ENCODE results near the gene ARSB. TPM values are rescaled to one million over a fixed set of nuclear protein-coding genes. Genes with fewer than 3 reads are reported as not detected.

Gene ARSB
- total RNA-seq, 1 experiment from 2014 or later: 8.4 TPM

DNA sequence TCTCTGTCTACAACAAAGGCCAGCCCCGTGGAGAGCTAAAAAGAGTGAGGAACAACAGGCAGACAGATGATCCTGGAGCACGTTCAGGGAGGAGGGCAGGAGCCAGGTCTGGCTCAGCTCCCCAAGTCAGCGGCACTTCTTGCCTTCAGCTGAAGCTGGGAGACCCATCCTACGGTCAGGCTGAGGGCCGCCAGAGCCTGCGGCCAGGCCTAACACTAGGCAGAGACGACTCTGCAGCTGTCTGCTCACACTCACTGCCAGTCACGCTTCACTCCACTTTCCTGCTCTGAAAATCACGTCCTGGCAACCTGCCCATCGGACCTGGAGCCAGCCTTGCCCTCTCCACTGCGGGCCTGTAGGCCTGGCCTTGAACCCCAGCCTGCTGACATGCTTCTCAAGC, 175.7 kb downstream of the ARSB start:
- Histone ChIP-seq H3K9me2 (ENCODE audit: insufficient read depth) (no peaks in the 10 kb centered on the region), H4K20me1 (ENCODE audit: insufficient read depth) (no peaks in the 10 kb centered on the region), H3K4me1 (replicated peaks; ENCODE audit: insufficient read depth) (peaks cover 8% of the 10 kb centered on the region; the same call in 1 of the 2 replicates), H3K4me3 (no peak overlapping the region), H3K9me3 (ENCODE audit: insufficient read depth, low read depth) (peaks cover 6% of the 10 kb centered on the region; the same call in 1 of the 2 replicates), H3K36me3 (ENCODE audit: low read depth) (no peaks in the 10 kb centered on the region), H2AFZ (no peak overlapping the region), H3K79me2 (ENCODE audit: low read depth) (no peaks in the 10 kb centered on the region), H3F3A (ENCODE audit: insufficient read depth, low read depth) (peaks cover 4% of the 10 kb centered on the region; the same call in 1 of the 2 replicates), H3K27me3 (ENCODE audit: insufficient read depth, low read depth) (no peaks in the 10 kb centered on the region), H3K4me2 (no peak overlapping the region), H3K27ac (no peak overlapping the region)
- intact Hi-C loops (cut with micrococcal nuclease; ENCODE audit: unreplicated experiment): no loop called here
- BruUV-seq (replicated peaks): no TSS peak
- POLR2A ChIA-PET (ENCODE audit: unreplicated experiment): interaction anchor here (0.7 kb wide), 1 partner anchor 232 kb away, joined by 3 read pairs; no protein-coding TSS in a partner anchor
- no peak for DNase-seq
- CTCF ChIA-PET: no interaction called here
- TF ChIP-seq, protein P1, sequence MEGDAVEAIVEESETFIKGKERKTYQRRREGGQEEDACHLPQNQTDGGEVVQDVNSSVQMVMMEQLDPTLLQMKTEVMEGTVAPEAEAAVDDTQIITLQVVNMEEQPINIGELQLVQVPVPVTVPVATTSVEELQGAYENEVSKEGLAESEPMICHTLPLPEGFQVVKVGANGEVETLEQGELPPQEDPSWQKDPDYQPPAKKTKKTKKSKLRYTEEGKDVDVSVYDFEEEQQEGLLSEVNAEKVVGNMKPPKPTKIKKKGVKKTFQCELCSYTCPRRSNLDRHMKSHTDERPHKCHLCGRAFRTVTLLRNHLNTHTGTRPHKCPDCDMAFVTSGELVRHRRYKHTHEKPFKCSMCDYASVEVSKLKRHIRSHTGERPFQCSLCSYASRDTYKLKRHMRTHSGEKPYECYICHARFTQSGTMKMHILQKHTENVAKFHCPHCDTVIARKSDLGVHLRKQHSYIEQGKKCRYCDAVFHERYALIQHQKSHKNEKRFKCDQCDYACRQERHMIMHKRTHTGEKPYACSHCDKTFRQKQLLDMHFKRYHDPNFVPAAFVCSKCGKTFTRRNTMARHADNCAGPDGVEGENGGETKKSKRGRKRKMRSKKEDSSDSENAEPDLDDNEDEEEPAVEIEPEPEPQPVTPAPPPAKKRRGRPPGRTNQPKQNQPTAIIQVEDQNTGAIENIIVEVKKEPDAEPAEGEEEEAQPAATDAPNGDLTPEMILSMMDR (conservative IDR thresholded peaks at IDR 0.05): no peak
- TF ChIP-seq EZH2 (IDR thresholded peaks at IDR 0.05; ENCODE audit: low read depth): no peak

DNA sequence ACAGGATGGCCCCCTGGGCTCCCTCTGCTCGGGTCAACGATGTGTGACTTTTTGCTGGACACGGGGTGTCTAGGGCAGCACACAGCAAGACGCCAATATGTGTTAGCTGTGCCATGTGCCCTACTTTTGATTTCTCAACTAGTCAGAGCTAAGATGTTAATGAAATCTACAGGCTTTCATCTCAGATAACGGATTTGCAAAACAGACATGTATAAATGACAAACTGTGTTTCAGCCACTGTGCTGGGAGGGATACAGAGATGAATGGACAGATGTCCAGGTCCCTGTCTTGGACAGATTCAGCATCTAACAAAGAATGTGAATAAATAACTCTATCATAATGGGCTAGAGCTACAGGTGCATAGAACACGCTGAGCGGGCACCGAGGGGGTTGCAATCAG, 176.3 kb downstream of the ARSB start:
- Histone ChIP-seq H3K4me1 (replicated peaks; ENCODE audit: insufficient read depth) (peaks cover 6% of the 10 kb centered on the region; the same call in 1 of the 2 replicates), H3F3A (ENCODE audit: insufficient read depth, low read depth) (peaks cover 4% of the 10 kb centered on the region; the same call in 1 of the 2 replicates), H3K27me3 (ENCODE audit: insufficient read depth, low read depth) (no peaks in the 10 kb centered on the region), H3K9me2 (ENCODE audit: insufficient read depth) (no peaks in the 10 kb centered on the region), H4K20me1 (ENCODE audit: insufficient read depth) (no peaks in the 10 kb centered on the region), H3K9me3 (ENCODE audit: insufficient read depth, low read depth) (peaks cover 6% of the 10 kb centered on the region; the same call in 1 of the 2 replicates), H3K4me3 (no peak overlapping the region), H3K36me3 (ENCODE audit: low read depth) (no peaks in the 10 kb centered on the region), H2AFZ (no peak overlapping the region), H3K4me2 (no peak overlapping the region), H3K79me2 (ENCODE audit: low read depth) (no peaks in the 10 kb centered on the region), H3K27ac (no peak overlapping the region)
- intact Hi-C loops (cut with micrococcal nuclease; ENCODE audit: unreplicated experiment): no loop called here
- TF ChIP-seq, protein P1 (conservative IDR thresholded peaks at IDR 0.05): no peak
- no peak for TF ChIP-seq EZH2 (IDR thresholded peaks at IDR 0.05; ENCODE audit: low read depth)
- DNase-seq: no peak
- CTCF ChIA-PET: no interaction called here
- BruUV-seq (replicated peaks): no TSS peak
- POLR2A ChIA-PET (ENCODE audit: unreplicated experiment): no interaction called here

DNA sequence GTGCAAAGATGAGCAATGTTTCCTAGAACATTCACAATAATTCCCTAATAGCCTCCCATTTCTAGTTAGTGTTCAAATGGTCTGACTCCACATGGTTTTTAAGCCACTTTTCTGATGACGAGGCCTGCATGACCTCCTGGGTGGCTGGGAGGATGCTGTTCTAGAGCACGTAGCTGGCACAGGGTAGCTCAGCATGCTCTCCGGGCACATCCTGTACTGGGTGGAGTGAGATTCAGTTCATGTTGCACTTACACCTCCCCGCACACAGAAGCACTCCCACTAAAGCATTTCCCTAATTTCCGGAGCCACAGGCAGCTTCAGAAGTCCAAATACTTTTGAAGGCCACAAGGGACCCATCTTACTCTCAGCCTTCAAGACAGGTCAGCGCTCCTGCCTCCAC, 176.7 kb downstream of the ARSB start:
- ChIA-PET POLR2A (ENCODE audit: unreplicated experiment) (no interaction called here), CTCF (no interaction called here)
- no TSS peak for BruUV-seq (replicated peaks)
- DNase-seq: no peak
- Histone ChIP-seq H3K4me2 (no peak overlapping the region), H3K9me2 (ENCODE audit: insufficient read depth) (no peaks in the 10 kb centered on the region), H2AFZ (no peak overlapping the region), H3K27me3 (ENCODE audit: insufficient read depth, low read depth) (no peaks in the 10 kb centered on the region), H3K4me3 (no peak overlapping the region), H4K20me1 (ENCODE audit: insufficient read depth) (no peaks in the 10 kb centered on the region), H3F3A (ENCODE audit: insufficient read depth, low read depth) (peaks cover 4% of the 10 kb centered on the region; the same call in 1 of the 2 replicates), H3K9me3 (ENCODE audit: insufficient read depth, low read depth) (peaks cover 6% of the 10 kb centered on the region; the same call in 1 of the 2 replicates), H3K4me1 (replicated peaks; ENCODE audit: insufficient read depth) (peaks cover 2% of the 10 kb centered on the region; the same call in 1 of the 2 replicates), H3K36me3 (ENCODE audit: low read depth) (no peaks in the 10 kb centered on the region), H3K79me2 (ENCODE audit: low read depth) (no peaks in the 10 kb centered on the region), H3K27ac (no peak overlapping the region)
- TF ChIP-seq, protein P1 (conservative IDR thresholded peaks at IDR 0.05): no peak
- TF ChIP-seq EZH2 (IDR thresholded peaks at IDR 0.05; ENCODE audit: low read depth): no peak
- intact Hi-C loops (cut with micrococcal nuclease; ENCODE audit: unreplicated experiment): no loop called here

Data from PC-9 (cell line).